HG03575 (cell line): Measurements from ENCODE around the gene MGP.

ENCODE experiments used
- ATAC-seq: cut with Tn5 transposase; IDR thresholded peaks from one replicate; pipeline ENCODE4 v1.9.1; 2021; ENCODE audit not compliant: unreplicated experiment, insufficient number of reproducible peaks, low FRiP score; ENCODE audit errors: extremely low read depth

The MGP gene

GRCh38 chr12:14885718-14886221, at the start of gene MGP:
Gene MGP, minus strand, starts transcription at chr12:14885854. Its CDS starts 63 bp downstream, at chr12:14885791.
- no peak for ATAC-seq

GRCh38 chr12:14935031-14935430, 49.4 kb upstream of the MGP start:
- ATAC-seq = no peak

GRCh38 chr12:14934511-14934910, 48.9 kb upstream of the MGP start:
- no peak for ATAC-seq

- ATAC-seq = no peak
Measured at GRCh38 chr12:14931791-14932560, 46.3 kb upstream of the MGP start.

- ATAC-seq = no peak
Measured at GRCh38 chr12:14931359-14931758, 45.7 kb upstream of the MGP start.

GRCh38 chr12:14930299-14930698, 44.6 kb upstream of the MGP start:
- no peak for ATAC-seq

- no peak for ATAC-seq
Measured at GRCh38 chr12:14928931-14929330, 43.3 kb upstream of the MGP start.

- ATAC-seq = no peak
Measured at GRCh38 chr12:14927267-14927666, 41.6 kb upstream of the MGP start.

GRCh38 chr12:14924541-14924940, 38.9 kb upstream of the MGP start:
- ATAC-seq = no peak

- no peak for ATAC-seq
Measured at GRCh38 chr12:14923944-14924343, 38.3 kb upstream of the MGP start.

GRCh38 chr12:14921218-14921617, 35.6 kb upstream of the MGP start:
- no peak for ATAC-seq

- ATAC-seq = no peak
Measured at GRCh38 chr12:14920475-14921126, 34.9 kb upstream of the MGP start.

- ATAC-seq = no peak
Measured at GRCh38 chr12:14919455-14919854, 33.8 kb upstream of the MGP start.

- no peak for ATAC-seq
Measured at GRCh38 chr12:14915736-14916135, 30.1 kb upstream of the MGP start.

- ATAC-seq = no peak
Measured at GRCh38 chr12:14913381-14913781, 27.7 kb upstream of the MGP start.

- no peak for ATAC-seq
Measured at GRCh38 chr12:14911131-14911530, 25.5 kb upstream of the MGP start.

GRCh38 chr12:14910090-14910915, 24.6 kb upstream of the MGP start:
- no peak for ATAC-seq

GRCh38 chr12:14907953-14908352, 22.3 kb upstream of the MGP start:
- no peak for ATAC-seq

GRCh38 chr12:14906114-14906513, 20.5 kb upstream of the MGP start:
- no peak for ATAC-seq
